ENCODE results near the gene ACKR2.
"Not testable (repeated sequence)": the region's sequence is repeated elsewhere in the genome, so short reads cannot be mapped to it uniquely, and the experiment has no call there.

Gene ACKR2

GRCh38 chr3:42801784-42802183, 7.5 kb upstream of the ACKR2 start:
- DNase-seq (ENCODE audit: low read depth, low spot score) = no peak

DNA sequence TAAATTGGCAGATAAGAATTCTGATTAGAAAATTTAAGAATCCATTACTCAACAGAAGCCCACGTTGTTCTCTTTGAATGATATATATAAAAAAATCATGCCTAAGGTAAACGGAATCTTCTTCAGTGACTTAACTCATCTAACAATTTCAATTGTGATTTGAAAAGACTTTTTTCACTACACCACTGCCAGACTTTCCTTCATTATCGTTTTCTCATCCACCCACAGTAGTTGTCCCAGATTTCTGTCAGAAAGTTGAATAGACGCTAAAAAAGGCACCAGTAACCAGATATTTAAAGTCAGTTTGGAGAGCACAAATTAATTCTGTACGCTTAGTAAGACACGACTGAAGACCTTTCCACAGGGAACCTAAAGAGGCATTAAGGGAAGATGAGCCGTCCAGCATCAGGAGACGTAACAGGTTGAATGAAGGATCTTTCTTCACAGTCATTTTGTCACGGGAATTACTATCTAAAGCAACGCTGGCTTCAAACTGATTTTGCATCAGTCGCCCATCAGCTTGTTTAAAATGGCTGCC, 6.3 kb upstream of the ACKR2 start:
- no peak for DNase-seq (ENCODE audit: low read depth, low spot score)

DNA sequence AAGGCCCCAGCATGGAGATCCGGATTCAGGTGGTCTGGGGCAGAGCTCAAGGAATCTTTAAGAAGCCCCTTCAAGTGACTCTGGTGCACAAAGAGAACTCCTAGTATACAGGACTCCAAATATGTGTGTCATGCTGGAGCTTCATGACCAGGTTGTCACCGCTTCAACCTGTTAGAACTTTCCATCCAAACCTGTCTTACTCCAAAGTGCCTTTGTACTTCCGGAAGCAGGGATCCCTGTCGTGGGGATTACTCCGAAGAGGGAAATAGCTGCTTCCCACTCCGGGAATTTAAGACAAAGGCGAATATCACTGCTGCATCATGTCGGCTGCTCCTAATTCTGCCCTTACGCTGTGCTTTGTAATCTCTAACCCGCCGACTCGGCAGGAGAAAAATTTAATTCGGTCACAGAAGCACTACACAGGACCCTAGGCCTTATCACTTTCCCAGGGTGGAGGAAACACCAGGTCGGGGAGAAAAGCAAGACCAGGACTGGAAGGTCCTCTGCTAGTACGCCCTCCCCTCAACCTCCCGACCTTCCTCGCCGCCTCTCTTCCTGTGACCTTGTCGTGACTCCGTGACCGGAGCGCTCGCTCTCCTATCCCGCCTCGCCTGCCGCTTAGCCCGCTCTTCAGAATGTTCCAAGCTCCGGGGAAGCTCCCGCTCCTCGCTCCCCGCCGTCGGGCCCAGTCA, 5.7 kb upstream of the ACKR2 start:
- no peak for DNase-seq (ENCODE audit: low read depth, low spot score)

GRCh38 chr3:42804106-42804830, 5.0 kb upstream of the ACKR2 start, which contains the start of gene HIGD1A:
TSS of gene HIGD1A (minus strand) at chr3:42804490. CDS start at chr3:42794253, 10,237 bp downstream.
- DNase-seq (ENCODE audit: low read depth, low spot score) = peak; percentile 80

- DNase-seq (ENCODE audit: low read depth, low spot score) = no peak
Observed at GRCh38 chr3:42804831-42805132, 4.5 kb upstream of the ACKR2 start.

- DNase-seq (ENCODE audit: low read depth, low spot score) = no peak
Observed at GRCh38 chr3:42805141-42805821, 4.0 kb upstream of the ACKR2 start.

DNA sequence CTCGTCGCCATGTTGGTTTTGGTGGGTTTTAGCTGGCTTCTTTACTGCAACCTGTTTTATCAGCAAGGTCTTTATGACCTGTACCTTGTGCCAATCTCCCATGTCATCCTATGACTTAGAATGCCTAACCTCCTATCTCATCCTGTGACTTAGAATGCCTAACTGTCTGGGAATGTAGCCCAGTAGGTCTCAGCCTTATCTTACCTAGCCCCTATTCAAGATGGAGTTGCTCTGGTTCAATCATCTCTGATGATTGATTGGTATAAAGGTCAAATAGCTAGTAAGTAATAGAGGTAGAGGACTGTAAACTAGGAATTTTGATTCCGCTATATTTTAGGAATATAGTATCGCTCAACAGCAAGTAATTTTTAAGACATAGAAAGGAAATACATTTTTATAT, 1.3 kb upstream of the ACKR2 start:
- DNase-seq (ENCODE audit: low read depth, low spot score) = no peak

DNA sequence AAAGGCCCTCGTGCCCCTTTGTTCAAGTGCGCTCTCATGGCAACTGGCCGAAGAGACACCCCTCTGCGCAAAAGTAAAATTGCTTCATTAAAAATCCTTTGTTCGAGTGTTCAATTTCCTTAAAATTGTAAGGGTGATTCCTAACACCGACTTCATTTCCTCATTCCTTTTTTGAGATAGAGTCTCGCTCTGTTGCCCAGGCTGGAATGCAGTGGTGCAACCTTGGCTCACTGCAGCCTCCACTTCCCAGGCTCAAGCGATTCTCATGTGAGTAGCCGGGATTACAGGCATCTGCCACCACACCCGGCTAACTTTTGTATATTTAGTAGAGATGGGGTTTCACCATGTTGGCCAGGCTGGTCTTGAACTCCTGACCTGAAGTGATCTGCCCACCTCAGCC, 1.5 kb downstream of the ACKR2 start:
- not testable (repeated sequence) for DNase-seq (ENCODE audit: low read depth, low spot score)

- DNase-seq (ENCODE audit: low read depth, low spot score) = not testable (repeated sequence)
Observed at GRCh38 chr3:42811118-42811883, 2.1 kb downstream of the ACKR2 start.

DNA sequence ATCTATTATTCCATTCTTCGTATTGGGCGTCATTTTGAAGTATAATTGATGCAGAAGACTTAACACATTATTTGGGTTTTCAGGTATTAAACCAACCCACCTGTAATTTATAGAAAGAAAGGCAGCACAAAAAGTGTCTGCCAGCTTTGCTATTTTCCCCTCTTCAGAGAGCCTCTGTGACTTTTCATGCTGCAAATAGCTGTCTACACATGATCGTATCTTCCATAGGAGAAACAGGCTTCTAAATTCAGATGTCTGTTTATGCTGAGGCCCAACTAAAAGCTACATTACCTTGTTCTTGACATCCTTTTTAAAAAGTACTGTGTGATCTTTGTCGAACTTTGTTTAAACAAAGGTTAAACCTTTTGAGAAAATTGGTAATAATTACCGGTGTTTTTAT, 5.0 kb downstream of the ACKR2 start:
- DNase-seq (ENCODE audit: low read depth, low spot score) = no peak

DNA sequence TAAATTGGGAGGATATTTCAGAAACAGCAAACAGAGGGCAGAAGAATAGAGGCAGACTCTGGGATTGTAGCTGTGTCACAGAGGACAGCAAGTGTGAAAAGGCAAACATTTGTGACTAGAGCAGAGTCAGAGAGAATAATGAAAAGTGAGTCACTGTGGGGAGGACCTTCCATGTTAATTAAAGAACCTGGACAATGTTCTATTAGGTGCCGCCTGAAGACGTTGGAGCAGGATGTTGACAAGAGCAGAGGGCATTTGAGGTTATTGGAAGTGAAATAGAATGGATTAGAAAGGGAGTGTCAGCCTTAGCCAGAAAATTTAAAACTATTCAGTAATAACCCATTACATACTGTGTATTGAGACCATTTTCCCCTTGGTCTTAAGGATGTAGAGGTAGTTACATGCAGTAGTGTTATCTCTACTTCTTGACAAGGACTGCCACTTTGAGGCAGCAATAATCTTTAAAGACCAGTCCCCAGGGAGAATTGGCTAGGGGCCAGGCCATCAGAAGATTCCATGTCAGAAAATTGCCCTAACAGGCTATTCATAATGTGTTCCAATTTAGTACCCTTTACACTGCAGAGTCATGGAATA, 5.8 kb downstream of the ACKR2 start:
- no peak for DNase-seq (ENCODE audit: low read depth, low spot score)

GRCh38 chr3:42815826-42816225, 6.6 kb downstream of the ACKR2 start:
- no peak for DNase-seq (ENCODE audit: low read depth, low spot score)

- no peak for DNase-seq (ENCODE audit: low read depth, low spot score)
Observed at GRCh38 chr3:42819351-42819965, 10.2 kb downstream of the ACKR2 start.

DNA sequence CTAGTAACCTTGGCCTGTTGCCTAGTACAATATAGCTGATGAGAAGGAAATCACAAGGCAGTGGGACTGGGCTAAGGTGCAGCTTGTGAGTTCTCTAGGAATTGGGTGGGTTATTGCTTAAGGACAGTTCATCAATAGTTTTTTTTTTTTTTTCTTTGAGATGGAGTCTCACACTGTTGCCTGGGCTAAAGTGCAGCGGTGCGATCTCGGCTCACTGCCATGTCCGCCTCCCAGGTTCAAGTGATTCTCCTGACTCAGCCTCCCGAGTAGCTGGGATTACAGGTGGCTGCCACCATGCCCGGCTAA, 11.5 kb downstream of the ACKR2 start:
- no peak for DNase-seq (ENCODE audit: low read depth, low spot score)

GRCh38 chr3:42822828-42823227, 13.6 kb downstream of the ACKR2 start:
- DNase-seq (ENCODE audit: low read depth, low spot score) = no peak

- no peak for DNase-seq (ENCODE audit: low read depth, low spot score)
Observed at GRCh38 chr3:42823351-42823750, 14.1 kb downstream of the ACKR2 start.

DNA sequence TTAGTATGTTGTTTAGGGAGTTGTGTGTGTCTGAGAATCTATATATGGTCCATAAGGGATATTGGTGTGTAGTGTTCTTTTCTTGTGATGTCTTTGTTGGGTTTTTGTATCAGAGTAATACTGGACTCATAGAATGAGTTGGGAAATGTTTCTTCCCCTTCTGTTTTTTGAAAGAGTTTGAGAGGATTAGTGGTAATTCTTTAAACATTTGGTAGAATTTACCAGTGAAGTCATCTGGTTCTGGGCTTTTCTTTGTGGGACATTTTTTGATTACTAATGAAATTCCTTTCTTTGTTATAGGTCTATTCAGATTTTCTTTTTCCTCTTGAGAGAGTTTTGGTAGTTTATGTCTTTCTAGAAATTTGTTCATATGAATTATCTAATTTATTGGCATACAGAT, 16.9 kb downstream of the ACKR2 start:
- no peak for DNase-seq (ENCODE audit: low read depth, low spot score)

DNA sequence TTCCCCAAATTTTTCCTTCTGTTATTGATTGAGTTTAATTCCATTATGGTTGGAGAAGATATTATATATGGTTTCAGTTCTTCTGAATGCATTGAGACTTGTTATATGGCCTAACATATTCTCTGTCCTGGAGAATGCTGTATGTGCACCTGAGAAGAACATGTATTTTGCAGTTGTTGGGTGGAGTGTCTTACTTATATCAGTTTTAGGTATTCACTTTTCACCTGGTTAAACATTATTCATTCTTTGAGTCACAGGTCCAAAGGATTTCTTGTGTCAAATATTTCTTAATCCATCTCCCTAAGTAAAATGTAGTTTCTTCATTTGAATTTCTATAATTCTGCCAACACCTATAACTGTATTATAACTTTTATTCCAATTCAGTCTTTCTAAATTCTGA, 17.8 kb downstream of the ACKR2 start:
- DNase-seq (ENCODE audit: low read depth, low spot score) = no peak

DNA sequence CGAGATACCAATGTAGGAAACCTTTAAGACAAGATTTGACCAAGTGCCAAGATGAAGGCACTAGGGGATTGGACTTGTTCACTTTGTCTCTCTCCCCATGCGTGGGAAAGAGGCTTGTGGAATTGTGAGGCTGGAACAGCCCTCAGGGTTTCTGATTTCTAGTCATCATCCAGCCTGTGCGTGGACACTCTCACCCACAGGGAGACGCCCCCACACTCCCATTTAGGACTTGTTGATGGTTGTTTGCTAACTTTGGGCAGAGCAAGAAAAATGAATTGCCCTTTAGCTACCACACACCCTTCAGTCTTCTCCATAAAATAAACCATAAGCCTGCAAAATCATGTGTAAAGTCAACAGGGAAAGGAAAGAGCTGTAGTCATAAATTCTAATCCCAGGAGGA, 18.4 kb downstream of the ACKR2 start:
- DNase-seq (ENCODE audit: low read depth, low spot score) = no peak

DNA sequence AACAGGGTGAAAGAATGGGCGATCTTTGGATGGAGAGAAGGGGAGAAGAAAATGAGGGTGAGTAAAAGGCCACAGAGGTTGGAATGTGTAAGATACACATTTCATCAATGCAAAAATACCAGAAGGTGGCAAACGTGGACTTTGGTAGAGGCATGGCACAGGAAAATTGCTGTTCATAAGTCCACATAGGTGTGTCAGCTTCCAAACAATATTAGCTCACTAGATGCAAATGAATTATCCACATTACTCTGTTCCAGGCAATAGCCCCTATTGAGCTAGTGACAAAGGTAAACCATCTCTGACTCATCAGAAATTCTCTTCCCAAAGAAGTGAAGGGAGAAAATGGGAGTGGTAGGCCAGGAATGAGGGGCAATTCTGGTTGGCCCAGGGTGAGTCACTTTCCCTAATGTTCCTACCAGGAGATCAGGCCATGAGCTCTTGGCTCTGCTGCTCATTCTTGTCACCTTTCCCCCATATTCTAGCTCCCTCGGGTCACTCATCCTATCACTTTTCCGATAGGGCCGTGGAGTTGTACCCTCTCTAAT, 19.9 kb downstream of the ACKR2 start:
- DNase-seq (ENCODE audit: low read depth, low spot score) = no peak
